PC-3 (cell line): ENCODE results near the gene RIC1. TPM values are rescaled to one million over a fixed set of nuclear protein-coding genes. Genes with fewer than 3 reads are reported as not detected.

Source experiments
- ATAC-seq: fragments of 200-7000 bp; cut with Tn5 transposase; 2 replicates; pipeline ENCODE4 v1.9.1; 2020; ENCODE audit warnings: mild to moderate bottlenecking, moderate library complexity
- BruUV-seq: library from RNA; stranded (reverse); fragments of 400-500 nt; replicated peaks from 2 replicates; lab custom pipeline; 2021; lab: Mats Ljungman, UMichigan
- CTCF ChIA-PET: fragments of 300-600 bp; sonication (Branson Sonifier 250); formaldehyde crosslinking; loops from one replicate; lab custom pipeline; 2022; ENCODE audit warnings: antibody characterized with exemption; lab: Charles Lee
- POLR2A ChIA-PET: fragments of 300-600 bp; sonication (Branson Sonifier 250); formaldehyde crosslinking; loops from one replicate; lab custom pipeline; 2022; ENCODE audit warnings: antibody characterized with exemption; ENCODE audit not compliant: unreplicated experiment; lab: Charles Lee
- DNase-seq: peaks from one replicate; pipeline ENCODE4 v3.0.0-alpha.2; 2015
- H2AFZ ChIP-seq: fragments of 300-600 bp; sonication (generic); 2 replicates; pipeline ENCODE4 v1.6.0; 2016; ENCODE audit warnings: antibody characterized with exemption, low read length
- H3F3A ChIP-seq: fragments of 300-600 bp; sonication (generic); one replicate; pipeline ENCODE4 v1.6.0; 2017; ENCODE audit warnings: antibody characterized with exemption, low read length, control low read depth, mild to moderate bottlenecking; ENCODE audit not compliant: unreplicated experiment
- H3K27ac ChIP-seq: fragments of 300-600 bp; sonication (generic); 2 replicates; pipeline ENCODE4 v1.5.1; 2016; ENCODE audit warnings: mild to moderate bottlenecking, low read length
- H3K27me3 ChIP-seq: fragments of 300-600 bp; sonication (generic); 2 replicates; pipeline ENCODE4 v1.6.1; 2016; ENCODE audit warnings: low read length, mixed read lengths
- H3K36me3 ChIP-seq: fragments of 300-600 bp; sonication (generic); 2 replicates; pipeline ENCODE4 v1.6.1; 2016; ENCODE audit warnings: low read depth, mixed run types, low read length, mixed read lengths
- H3K4me1 ChIP-seq: fragments of 300-600 bp; sonication (generic); 2 replicates; pipeline ENCODE4 v1.5.1; 2016; ENCODE audit warnings: low read length; ENCODE audit not compliant: insufficient read depth
- H3K4me2 ChIP-seq: fragments of 300-600 bp; sonication (generic); 2 replicates; pipeline ENCODE4 v1.6.0; 2016; ENCODE audit warnings: low read length
- H3K4me3 ChIP-seq: fragments of 300-600 bp; sonication (generic); 2 replicates; pipeline ENCODE4 v1.5.1; 2016; ENCODE audit warnings: mild to moderate bottlenecking, low read length, mixed read lengths
- H3K79me2 ChIP-seq: fragments of 300-600 bp; sonication (generic); 2 replicates; pipeline ENCODE4 v1.6.1; 2017; ENCODE audit warnings: low read length, mixed read lengths
- H3K9ac ChIP-seq: fragments of 300-600 bp; sonication (generic); 2 replicates; pipeline ENCODE4 v1.6.0; 2016; ENCODE audit warnings: mild to moderate bottlenecking, low read length
- H3K9me2 ChIP-seq: fragments of 300-600 bp; sonication (generic); replicated peaks from 2 replicates; pipeline ENCODE4 v1.6.1; 2016; ENCODE audit warnings: mixed run types, low read length, mixed read lengths
- H3K9me3 ChIP-seq: fragments of 300-600 bp; sonication (generic); 2 replicates; pipeline ENCODE4 v1.6.1; 2016; ENCODE audit warnings: low read length, mixed read lengths
- H4K20me1 ChIP-seq: fragments of 300-600 bp; sonication (generic); 2 replicates; pipeline ENCODE4 v1.6.1; 2016; ENCODE audit warnings: low read length, mixed read lengths
- CTCF ChIP-seq: fragments of 300-600 bp; sonication (generic); conservative IDR thresholded peaks from 2 replicates; pipeline ENCODE4 v1.5.1; 2017; ENCODE audit warnings: antibody characterized with exemption, low read depth, mild to moderate bottlenecking, low read length
- EZH2 ChIP-seq: fragments of 300-600 bp; sonication (generic); IDR thresholded peaks from one replicate; pipeline ENCODE4 v1.6.1; 2017; ENCODE audit warnings: antibody characterized with exemption, mild to moderate bottlenecking, low read length; ENCODE audit not compliant: unreplicated experiment
- EZH2phosphoT487 ChIP-seq: fragments of 300-600 bp; sonication (generic); IDR thresholded peaks from 2 replicates; pipeline ENCODE4 v1.6.1; 2018; ENCODE audit warnings: mild to moderate bottlenecking, antibody characterized with exemption, low read length, borderline replicate concordance
- intact Hi-C: fragments of 100-400 bp; cut with micrococcal nuclease; formaldehyde crosslinking; loops from 2 replicates; pipeline ENCODE4 v1.9.0; 2023
- total RNA-seq: library from RNA; depleted of rRNA; stranded (reverse); fragments of >200 nt; gene quantifications from 2 replicates; pipeline ENCODE4 v1.2.3, GENCODE V29; 2014

RIC1 gene
- total RNA-seq, 1 experiment from 2014 or later: 16.0 TPM

GRCh38 chr9:5719100-5719926 lies 90.4 kb downstream of the RIC1 start:
- Histone ChIP-seq H2AFZ (no peak overlapping the region), H3F3A (peaks cover 9% of the 10 kb centered on the region), H3K36me3 (peaks cover 6% of the 10 kb centered on the region; the same call in 1 of the 2 replicates), H3K79me2 (no peaks in the 10 kb centered on the region), H3K9me3 (no peaks in the 10 kb centered on the region), H3K4me2 (peak overlapping the region; percentile 68), H3K27me3 (no peaks in the 10 kb centered on the region), H3K9me2 (no peaks in the 10 kb centered on the region), H3K9ac (no peak overlapping the region), H4K20me1 (no peaks in the 10 kb centered on the region), H3K4me3 (0 out of 2 replicates have a peak overlapping the region, but pooled peaks have one; percentile 31), H3K27ac (peak overlapping the region; percentile 71), H3K4me1 (peaks cover 49% of the 10 kb centered on the region)
- no peak for TF ChIP-seq CTCF
- CTCF ChIA-PET: interaction anchor here (0.9 kb wide), 1 partner anchor 118 kb away, joined by 4 read pairs; no protein-coding TSS in a partner anchor
- intact Hi-C loops: loop anchor here (10.0 kb wide), 1 partner anchor 55 kb away; no protein-coding TSS in a partner anchor
- DNase-seq (peak; percentile 85), ATAC-seq (peak; percentile 87)
- POLR2A ChIA-PET: no interaction called here
- no TSS peak for BruUV-seq

GRCh38 chr9:5720151-5720550 lies 91.2 kb downstream of the RIC1 start:
- CTCF ChIA-PET: no interaction called here
- TF ChIP-seq CTCF: no peak
- TF ChIP-seq EZH2: no peak
- no peak for TF ChIP-seq EZH2phosphoT487
- no peaks in the 10 kb centered on the region for H3K27me3 ChIP-seq
- H3K27ac ChIP-seq: peak overlapping the region; percentile 31
- peak overlapping the region; percentile 68; the same call in 1 of the 2 replicates for H3K4me2 ChIP-seq
- ATAC-seq: no peak
- POLR2A ChIA-PET: no interaction called here
- no TSS peak for BruUV-seq
- no peak overlapping the region for H2AFZ ChIP-seq
- peaks cover 42% of the 10 kb centered on the region for H3K4me1 ChIP-seq
- H3K79me2 ChIP-seq: no peaks in the 10 kb centered on the region
- no peaks in the 10 kb centered on the region for H3K9me2 ChIP-seq
- no peak overlapping the region for H3K9ac ChIP-seq
- no peaks in the 10 kb centered on the region for H4K20me1 ChIP-seq
- H3K4me3 ChIP-seq: no peak overlapping the region
- H3K36me3 ChIP-seq: peaks cover 6% of the 10 kb centered on the region; the same call in 1 of the 2 replicates
- peaks cover 9% of the 10 kb centered on the region for H3F3A ChIP-seq
- no peaks in the 10 kb centered on the region for H3K9me3 ChIP-seq
- intact Hi-C loops: no loop called here
- no peak for DNase-seq
